HepG2 (cell line): Measurements from ENCODE around the gene TK1. TPM values are rescaled to one million over a fixed set of nuclear protein-coding genes. Genes with fewer than 3 reads are reported as not detected.

ENCODE experiments used
- ARNT ChIP-seq: fragments of 450-650 bp; IDR thresholded peaks from 2 replicates; pipeline ENCODE4 v1.6.1; 2017
- ASH2L ChIP-seq: fragments of 300-600, 200-600 bp; sonication (generic); IDR thresholded peaks from 2 replicates; pipeline ENCODE4 v1.7.0; 2017; ENCODE audit warnings: low read depth, mild to moderate bottlenecking, moderate library complexity, mixed read lengths, low read length; ENCODE audit not compliant: insufficient read length
- ATRX ChIP-seq: sonication (generic); formaldehyde crosslinking; IDR thresholded peaks from 2 replicates; pipeline ENCODE4 v1.4.0; 2020; ENCODE audit warnings: missing genetic modification reagents, borderline replicate concordance
- CEBPB ChIP-seq: IDR thresholded peaks from 2 replicates; pipeline ENCODE4 v1.6.1; 2011; ENCODE audit warnings: low read depth, low read length, improper control_type of control experiment, borderline replicate concordance
- JUNB ChIP-seq: sonication (generic); formaldehyde crosslinking; IDR thresholded peaks from 2 replicates; pipeline ENCODE4 v1.8.0; 2022; ENCODE audit warnings: missing genetic modification reagents, mild to moderate bottlenecking, borderline replicate concordance
- NAIF1 ChIP-seq: sonication (generic); formaldehyde crosslinking; IDR thresholded peaks from 2 replicates; pipeline ENCODE4 v1.5.0; 2020; ENCODE audit warnings: mild to moderate bottlenecking, missing genetic modification reagents, borderline replicate concordance
- NFKB2 ChIP-seq: sonication (generic); formaldehyde crosslinking; IDR thresholded peaks from 2 replicates; pipeline ENCODE4 v1.4.0; 2020; ENCODE audit warnings: missing genetic modification reagents, borderline replicate concordance
- NFRKB ChIP-seq: fragments of 450-650 bp; IDR thresholded peaks from 2 replicates; pipeline ENCODE4 v1.6.1; 2017
- RARA ChIP-seq: IDR thresholded peaks from 2 replicates; pipeline ENCODE4 v1.6.1; 2016; ENCODE audit warnings: missing genetic modification reagents, missing compliant biosample characterization
- SALL1 ChIP-seq: sonication (generic); formaldehyde crosslinking; IDR thresholded peaks from 2 replicates; pipeline ENCODE4 v1.8.0; 2022; ENCODE audit warnings: mild to moderate bottlenecking, missing genetic modification reagents
- TCF7 ChIP-seq: sonication (generic); IDR thresholded peaks from 2 replicates; pipeline ENCODE4 v1.6.1; 2016; ENCODE audit warnings: antibody characterized with exemption, low read depth
- ZNF124 ChIP-seq: sonication (generic); formaldehyde crosslinking; IDR thresholded peaks from 2 replicates; pipeline ENCODE4 v1.4.0; 2020; ENCODE audit warnings: missing genetic modification reagents
- ZNF292 ChIP-seq: sonication (generic); formaldehyde crosslinking; IDR thresholded peaks from 2 replicates; pipeline ENCODE4 v1.8.1; 2022; ENCODE audit warnings: mild to moderate bottlenecking, low read depth, missing genetic modification reagents, borderline replicate concordance
- ZNF335 ChIP-seq: sonication (generic); formaldehyde crosslinking; IDR thresholded peaks from 2 replicates; pipeline ENCODE4 v1.4.0; 2020; ENCODE audit warnings: missing genetic modification reagents
- ZNF782 ChIP-seq: sonication (generic); formaldehyde crosslinking; IDR thresholded peaks from 2 replicates; pipeline ENCODE4 v1.4.0; 2020; ENCODE audit warnings: missing genetic modification reagents, mild to moderate bottlenecking, borderline replicate concordance
- polyA plus RNA-seq, 8 experiments: library from polyadenylated mRNA; depleted of rRNA in 3 of 8; stranded (reverse) in 7 of 8; unstranded in 1 of 8; fragments of >200 nt; fragmentation: Illumina TruSeq in 4 of 8; extraction: Trizol in 4 of 8; gene quantifications; 2 replicates each; pipeline versions ENCODE4 v1.2.1 to v1.2.3, GENCODE V29; 2011 to 2016; ENCODE audit warnings: low read depth in 4 of 8, missing spikeins in 1 of 8, mixed read lengths in 1 of 8; ENCODE audit not compliant: insufficient read depth in 1 of 8
- total RNA-seq, 5 experiments: library from RNA; depleted of rRNA; stranded (reverse); fragments of >200 nt; fragmentation: Illumina TruSeq; extraction: Trizol; gene quantifications; 2 replicates each; pipeline ENCODE4 v1.2.3, GENCODE V29; 2016; ENCODE audit warnings: low read depth in 1 of 5
- TF ChIP-seq, protein P1 (sequence below): sonication (generic); formaldehyde crosslinking; IDR thresholded peaks from 2 replicates; pipeline ENCODE4 v1.5.1; 2020; ENCODE audit warnings: mild to moderate bottlenecking, missing genetic modification reagents, moderate library complexity
- TF ChIP-seq, protein P2 (sequence below): IDR thresholded peaks from 2 replicates; pipeline ENCODE4 v1.6.1; 2016; ENCODE audit warnings: mild to moderate bottlenecking
- TF ChIP-seq, protein P3 (sequence below): sonication (generic); formaldehyde crosslinking; IDR thresholded peaks from 2 replicates; pipeline ENCODE4 v1.5.1; 2020; ENCODE audit warnings: mild to moderate bottlenecking, missing genetic modification reagents, borderline replicate concordance
- TF ChIP-seq, protein P4 (sequence below): IDR thresholded peaks from 2 replicates; pipeline ENCODE4 v1.6.1; 2016
- TF ChIP-seq, protein P5 (sequence below): sonication (generic); formaldehyde crosslinking; conservative IDR thresholded peaks from 2 replicates; pipeline ENCODE4 v1.5.0; 2020; ENCODE audit warnings: missing genetic modification reagents

Gene TK1
- total and polyA plus RNA-seq, 2 of the 13 experiments (the other 11 are each of a cell fraction or from before 2014, with no cell fraction given), result 45.0 to 96.0 TPM

DNA sequence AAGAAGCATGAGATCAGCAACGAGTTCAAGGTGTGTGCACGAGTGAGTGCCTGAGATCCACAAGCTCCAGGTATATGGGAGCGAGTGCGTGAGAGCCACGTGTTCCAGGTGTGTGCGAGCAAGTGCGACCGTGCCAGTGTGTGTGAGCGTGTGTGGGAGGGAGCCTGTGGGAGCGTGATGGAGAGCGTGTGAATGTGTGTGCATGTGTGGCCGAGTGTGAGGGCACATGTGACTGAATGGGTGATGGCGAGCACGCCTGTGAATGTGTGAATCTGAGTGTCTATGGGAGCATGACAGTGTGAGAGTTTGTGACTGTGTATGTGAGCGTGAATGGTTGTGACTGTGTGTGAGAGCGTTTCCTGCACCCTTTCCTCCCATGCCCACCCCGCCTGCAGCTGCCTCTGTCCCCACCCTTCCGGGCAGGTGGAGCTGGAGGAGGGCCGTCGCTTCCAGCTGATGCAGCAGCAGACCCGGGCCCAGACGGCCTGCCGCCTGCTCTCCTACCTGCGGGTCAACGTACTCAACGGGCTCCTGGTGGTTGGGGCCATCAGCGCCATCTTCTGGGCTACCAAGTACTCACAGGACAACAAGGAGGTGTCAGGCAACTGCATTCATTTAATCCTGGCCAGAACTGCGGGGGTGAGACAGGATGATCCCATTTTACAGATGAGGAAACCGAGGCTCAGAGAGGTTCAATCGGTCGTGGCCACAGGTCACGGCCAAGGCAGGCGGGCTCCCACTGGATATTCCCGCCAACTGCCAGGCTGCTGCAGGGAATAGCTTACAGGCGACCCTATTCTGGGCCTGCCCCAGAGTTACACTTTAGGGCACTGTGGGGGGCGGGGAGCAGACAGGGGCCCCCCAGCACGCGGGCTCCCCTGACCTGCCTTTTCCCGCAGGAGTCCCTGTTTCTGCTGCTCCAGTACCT lies 52.6 kb downstream of the TK1 start (continued):
- TF ChIP-seq, protein P1, sequence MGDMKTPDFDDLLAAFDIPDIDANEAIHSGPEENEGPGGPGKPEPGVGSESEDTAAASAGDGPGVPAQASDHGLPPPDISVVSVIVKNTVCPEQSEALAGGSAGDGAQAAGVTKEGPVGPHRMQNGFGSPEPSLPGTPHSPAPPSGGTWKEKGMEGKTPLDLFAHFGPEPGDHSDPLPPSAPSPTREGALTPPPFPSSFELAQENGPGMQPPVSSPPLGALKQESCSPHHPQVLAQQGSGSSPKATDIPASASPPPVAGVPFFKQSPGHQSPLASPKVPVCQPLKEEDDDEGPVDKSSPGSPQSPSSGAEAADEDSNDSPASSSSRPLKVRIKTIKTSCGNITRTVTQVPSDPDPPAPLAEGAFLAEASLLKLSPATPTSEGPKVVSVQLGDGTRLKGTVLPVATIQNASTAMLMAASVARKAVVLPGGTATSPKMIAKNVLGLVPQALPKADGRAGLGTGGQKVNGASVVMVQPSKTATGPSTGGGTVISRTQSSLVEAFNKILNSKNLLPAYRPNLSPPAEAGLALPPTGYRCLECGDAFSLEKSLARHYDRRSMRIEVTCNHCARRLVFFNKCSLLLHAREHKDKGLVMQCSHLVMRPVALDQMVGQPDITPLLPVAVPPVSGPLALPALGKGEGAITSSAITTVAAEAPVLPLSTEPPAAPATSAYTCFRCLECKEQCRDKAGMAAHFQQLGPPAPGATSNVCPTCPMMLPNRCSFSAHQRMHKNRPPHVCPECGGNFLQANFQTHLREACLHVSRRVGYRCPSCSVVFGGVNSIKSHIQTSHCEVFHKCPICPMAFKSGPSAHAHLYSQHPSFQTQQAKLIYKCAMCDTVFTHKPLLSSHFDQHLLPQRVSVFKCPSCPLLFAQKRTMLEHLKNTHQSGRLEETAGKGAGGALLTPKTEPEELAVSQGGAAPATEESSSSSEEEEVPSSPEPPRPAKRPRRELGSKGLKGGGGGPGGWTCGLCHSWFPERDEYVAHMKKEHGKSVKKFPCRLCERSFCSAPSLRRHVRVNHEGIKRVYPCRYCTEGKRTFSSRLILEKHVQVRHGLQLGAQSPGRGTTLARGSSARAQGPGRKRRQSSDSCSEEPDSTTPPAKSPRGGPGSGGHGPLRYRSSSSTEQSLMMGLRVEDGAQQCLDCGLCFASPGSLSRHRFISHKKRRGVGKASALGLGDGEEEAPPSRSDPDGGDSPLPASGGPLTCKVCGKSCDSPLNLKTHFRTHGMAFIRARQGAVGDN (CRISPR knock-in tag), result peak; percentile 81
- TF ChIP-seq, protein P2, sequence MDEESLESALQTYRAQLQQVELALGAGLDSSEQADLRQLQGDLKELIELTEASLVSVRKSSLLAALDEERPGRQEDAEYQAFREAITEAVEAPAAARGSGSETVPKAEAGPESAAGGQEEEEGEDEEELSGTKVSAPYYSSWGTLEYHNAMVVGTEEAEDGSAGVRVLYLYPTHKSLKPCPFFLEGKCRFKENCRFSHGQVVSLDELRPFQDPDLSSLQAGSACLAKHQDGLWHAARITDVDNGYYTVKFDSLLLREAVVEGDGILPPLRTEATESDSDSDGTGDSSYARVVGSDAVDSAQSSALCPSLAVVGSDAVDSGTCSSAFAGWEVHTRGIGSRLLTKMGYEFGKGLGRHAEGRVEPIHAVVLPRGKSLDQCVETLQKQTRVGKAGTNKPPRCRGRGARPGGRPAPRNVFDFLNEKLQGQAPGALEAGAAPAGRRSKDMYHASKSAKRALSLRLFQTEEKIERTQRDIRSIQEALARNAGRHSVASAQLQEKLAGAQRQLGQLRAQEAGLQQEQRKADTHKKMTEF (CRISPR knock-in tag), result peak; percentile 56
- no peak for TF ChIP-seq NFRKB
- no peak for TF ChIP-seq ZNF782
- TF ChIP-seq CEBPB, result no peak
- TF ChIP-seq, protein P3, sequence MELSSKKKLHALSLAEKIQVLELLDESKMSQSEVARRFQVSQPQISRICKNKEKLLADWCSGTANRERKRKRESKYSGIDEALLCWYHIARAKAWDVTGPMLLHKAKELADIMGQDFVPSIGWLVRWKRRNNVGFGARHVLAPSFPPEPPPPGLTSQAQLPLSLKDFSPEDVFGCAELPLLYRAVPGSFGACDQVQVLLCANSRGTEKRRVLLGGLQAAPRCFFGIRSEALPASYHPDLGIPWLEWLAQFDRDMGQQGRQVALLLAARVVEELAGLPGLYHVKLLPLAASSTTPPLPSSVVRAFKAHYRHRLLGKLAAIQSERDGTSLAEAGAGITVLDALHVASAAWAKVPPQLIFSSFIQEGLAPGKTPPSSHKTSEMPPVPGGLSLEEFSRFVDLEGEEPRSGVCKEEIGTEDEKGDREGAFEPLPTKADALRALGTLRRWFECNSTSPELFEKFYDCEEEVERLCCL (CRISPR knock-in tag), result no peak
- no peak for TF ChIP-seq ZNF335
- TF ChIP-seq ZNF292 (CRISPR knock-in tag), result peak; percentile 58
- TF ChIP-seq TCF7, result no peak
- TF ChIP-seq, protein P4, sequence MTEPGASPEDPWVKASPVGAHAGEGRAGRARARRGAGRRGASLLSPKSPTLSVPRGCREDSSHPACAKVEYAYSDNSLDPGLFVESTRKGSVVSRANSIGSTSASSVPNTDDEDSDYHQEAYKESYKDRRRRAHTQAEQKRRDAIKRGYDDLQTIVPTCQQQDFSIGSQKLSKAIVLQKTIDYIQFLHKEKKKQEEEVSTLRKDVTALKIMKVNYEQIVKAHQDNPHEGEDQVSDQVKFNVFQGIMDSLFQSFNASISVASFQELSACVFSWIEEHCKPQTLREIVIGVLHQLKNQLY (CRISPR knock-in tag), result no peak
- TF ChIP-seq, protein P5, sequence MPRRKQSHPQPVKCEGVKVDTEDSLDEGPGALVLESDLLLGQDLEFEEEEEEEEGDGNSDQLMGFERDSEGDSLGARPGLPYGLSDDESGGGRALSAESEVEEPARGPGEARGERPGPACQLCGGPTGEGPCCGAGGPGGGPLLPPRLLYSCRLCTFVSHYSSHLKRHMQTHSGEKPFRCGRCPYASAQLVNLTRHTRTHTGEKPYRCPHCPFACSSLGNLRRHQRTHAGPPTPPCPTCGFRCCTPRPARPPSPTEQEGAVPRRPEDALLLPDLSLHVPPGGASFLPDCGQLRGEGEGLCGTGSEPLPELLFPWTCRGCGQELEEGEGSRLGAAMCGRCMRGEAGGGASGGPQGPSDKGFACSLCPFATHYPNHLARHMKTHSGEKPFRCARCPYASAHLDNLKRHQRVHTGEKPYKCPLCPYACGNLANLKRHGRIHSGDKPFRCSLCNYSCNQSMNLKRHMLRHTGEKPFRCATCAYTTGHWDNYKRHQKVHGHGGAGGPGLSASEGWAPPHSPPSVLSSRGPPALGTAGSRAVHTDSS (CRISPR knock-in tag), result no peak
- no peak for TF ChIP-seq ARNT
- TF ChIP-seq ASH2L, result no peak
- no peak for TF ChIP-seq NAIF1 (CRISPR knock-in tag)
- 0 out of 2 replicates have a peak, but pooled peaks have one; percentile 60 for TF ChIP-seq ATRX (CRISPR knock-in tag)
- TF ChIP-seq SALL1 (CRISPR knock-in tag), result peak; percentile 27; the same call in 1 of the 2 replicates
- no peak for TF ChIP-seq JUNB
- TF ChIP-seq ZNF124 (CRISPR knock-in tag), result peak; percentile 55; the same call in 1 of the 2 replicates
- peak; percentile 62 for TF ChIP-seq NFKB2 (CRISPR knock-in tag)
- TF ChIP-seq RARA (CRISPR knock-in tag), result peak; percentile 35; the same call in 1 of the 2 replicates
